OCI-LY1 (cell line): Measurements from ENCODE around the gene PSMD3.

Experiments
- H2AFZ ChIP-seq: fragments of 200-600 bp; sonication (generic), shearing (Covaris generic); 2 replicates; pipeline ENCODE4 v1.6.0; 2014; ENCODE audit warnings: antibody characterized with exemption, mild to moderate bottlenecking, low read length
- H3F3A ChIP-seq: fragments of 200-600 bp; sonication (generic), shearing (Covaris generic); 2 replicates; pipeline ENCODE4 v1.6.0; 2014; ENCODE audit warnings: mild to moderate bottlenecking, antibody characterized with exemption, low read length, moderate library complexity; ENCODE audit not compliant: insufficient read depth
- H3K27ac ChIP-seq: fragments of 200-600 bp; sonication (generic); 2 replicates; pipeline ENCODE4 v1.5.1; 2014; ENCODE audit warnings: low read length, mixed run types, mild to moderate bottlenecking, low read depth; ENCODE audit not compliant: poor library complexity, severe bottlenecking
- H3K27me3 ChIP-seq: fragments of 200-600 bp; sonication (generic); 2 replicates; pipeline ENCODE4 v1.6.0; 2014; ENCODE audit warnings: antibody characterized with exemption, mild to moderate bottlenecking, low read length, moderate library complexity; ENCODE audit not compliant: insufficient read depth
- H3K36me3 ChIP-seq: fragments of 200-600 bp; sonication (generic); 2 replicates; pipeline ENCODE4 v1.6.1; 2014; ENCODE audit warnings: mild to moderate bottlenecking, antibody characterized with exemption, low read length, moderate library complexity, mixed read lengths; ENCODE audit not compliant: insufficient read depth
- H3K4me1 ChIP-seq: fragments of 200-600 bp; sonication (generic); 2 replicates; pipeline ENCODE4 v1.5.1; 2014; ENCODE audit warnings: mild to moderate bottlenecking, low read length, moderate library complexity; ENCODE audit not compliant: insufficient read depth, severe bottlenecking
- H3K4me2 ChIP-seq: fragments of 200-600 bp; sonication (generic), shearing (Covaris generic); 2 replicates; pipeline ENCODE4 v1.6.1; 2014; ENCODE audit warnings: low read length
- H3K4me3 ChIP-seq: fragments of 200-600 bp; sonication (generic); 2 replicates; pipeline ENCODE4 v1.5.1; 2014; ENCODE audit warnings: low read length, low read depth, mild to moderate bottlenecking, mixed read lengths; ENCODE audit not compliant: poor library complexity, severe bottlenecking
- H3K79me2 ChIP-seq: fragments of 200-600 bp; shearing (Covaris generic); 2 replicates; pipeline ENCODE4 v1.6.1; 2016; ENCODE audit warnings: mixed run types, low read length, mixed read lengths; ENCODE audit not compliant: insufficient read depth
- H3K9ac ChIP-seq: fragments of 200-600 bp; sonication (generic), shearing (Covaris generic); 2 replicates; pipeline ENCODE4 v1.6.1; 2014; ENCODE audit warnings: mild to moderate bottlenecking, low read length, mixed read lengths
- H3K9me2 ChIP-seq: fragments of 200-600 bp; sonication (generic), shearing (Covaris generic); 2 replicates; pipeline ENCODE4 v1.6.1; 2014; ENCODE audit warnings: low read depth, mild to moderate bottlenecking, low read length, mixed read lengths
- H3K9me3 ChIP-seq: fragments of 200-600 bp; shearing (Covaris generic); 2 replicates; pipeline ENCODE4 v1.6.1; 2014; ENCODE audit warnings: low read length, mixed read lengths
- H4K20me1 ChIP-seq: fragments of 200-600 bp; sonication (generic), shearing (Covaris generic); 2 replicates; pipeline ENCODE4 v1.6.0; 2016; ENCODE audit warnings: mild to moderate bottlenecking, low read length; ENCODE audit not compliant: insufficient read depth
- CTCF ChIP-seq: fragments of 200-600 bp; sonication (generic), shearing (Covaris generic); IDR thresholded peaks from 2 replicates; pipeline ENCODE4 v1.5.1; 2017; ENCODE audit warnings: mild to moderate bottlenecking, antibody characterized with exemption, low read length, moderate library complexity, mixed read lengths
- EZH2 ChIP-seq: fragments of 200-600 bp; sonication (generic), shearing (Covaris generic); IDR thresholded peaks from 2 replicates; pipeline ENCODE4 v1.8.0; 2017; ENCODE audit warnings: borderline replicate concordance, mixed run types, mild to moderate bottlenecking, antibody characterized with exemption, low read length, moderate library complexity, mixed read lengths

Gene PSMD3

DNA sequence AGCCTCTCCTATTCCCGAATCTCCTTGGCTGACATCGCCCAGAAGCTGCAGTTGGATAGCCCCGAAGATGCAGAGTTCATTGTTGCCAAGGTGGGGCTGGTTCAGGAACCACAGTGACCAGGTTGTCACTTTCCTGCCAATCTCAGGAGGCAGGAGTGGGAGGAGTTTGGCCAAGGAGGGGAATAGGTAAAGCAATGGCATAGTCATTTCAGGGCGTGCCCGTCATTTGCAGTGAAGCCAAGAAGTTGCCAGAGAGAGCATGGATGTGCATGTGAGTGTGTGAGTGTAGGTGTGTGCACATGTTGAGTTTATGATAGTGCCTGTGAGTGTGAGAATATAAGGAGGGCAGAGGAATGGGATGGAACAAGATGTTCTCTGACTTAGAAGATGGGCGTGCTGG is 14.8 kb downstream of the PSMD3 start:
- no peak overlapping the region for H3K4me2 ChIP-seq
- TF ChIP-seq EZH2 (no peak), CTCF (no peak)
- peaks cover 76% of the 10 kb centered on the region for H3K36me3 ChIP-seq
- no peak overlapping the region for H3K4me3 ChIP-seq
- H3K27me3 ChIP-seq, result no peaks in the 10 kb centered on the region
- H3K9me2 ChIP-seq, result no peaks in the 10 kb centered on the region
- no peak overlapping the region for H3K27ac ChIP-seq
- H3K79me2 ChIP-seq, result no peaks in the 10 kb centered on the region
- H3K4me1 ChIP-seq, result no peaks in the 10 kb centered on the region
- no peaks in the 10 kb centered on the region for H4K20me1 ChIP-seq
- no peak overlapping the region for H3K9ac ChIP-seq
- 0 out of 2 replicates have a peak, but pooled peaks cover 3% of the 10 kb centered on the region for H3F3A ChIP-seq
- H3K9me3 ChIP-seq, result no peaks in the 10 kb centered on the region
- no peak overlapping the region for H2AFZ ChIP-seq

DNA sequence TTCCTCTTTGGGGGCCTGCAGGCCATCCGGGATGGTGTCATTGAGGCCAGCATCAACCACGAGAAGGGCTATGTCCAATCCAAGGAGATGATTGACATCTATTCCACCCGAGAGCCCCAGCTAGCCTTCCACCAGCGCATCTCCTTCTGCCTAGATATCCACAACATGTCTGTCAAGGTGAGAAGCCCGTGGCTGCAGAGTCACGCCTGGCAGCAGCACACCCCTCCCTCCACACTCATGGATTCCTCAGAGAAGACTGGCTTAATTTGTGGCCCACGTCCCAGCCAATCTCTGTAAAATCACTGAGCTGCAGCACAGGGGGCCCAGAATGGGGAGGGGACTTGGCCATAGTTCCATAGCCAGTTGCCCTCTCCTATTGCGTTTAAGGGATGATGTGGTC is 15.6 kb downstream of the PSMD3 start:
- Histone ChIP-seq H3K4me2 (no peak overlapping the region), H3K27me3 (no peaks in the 10 kb centered on the region), H3K36me3 (peaks cover 69% of the 10 kb centered on the region), H4K20me1 (no peaks in the 10 kb centered on the region), H3F3A (0 out of 2 replicates have a peak, but pooled peaks cover 3% of the 10 kb centered on the region), H3K4me1 (no peaks in the 10 kb centered on the region), H2AFZ (no peak overlapping the region), H3K9ac (no peak overlapping the region), H3K4me3 (no peak overlapping the region), H3K79me2 (no peaks in the 10 kb centered on the region), H3K9me3 (no peaks in the 10 kb centered on the region), H3K27ac (no peak overlapping the region), H3K9me2 (no peaks in the 10 kb centered on the region)
- no peak for TF ChIP-seq EZH2
- no peak for TF ChIP-seq CTCF

- Histone ChIP-seq H3F3A (0 out of 2 replicates have a peak, but pooled peaks cover 3% of the 10 kb centered on the region), H3K9me2 (no peaks in the 10 kb centered on the region), H3K4me3 (no peak overlapping the region), H3K79me2 (no peaks in the 10 kb centered on the region), H3K27ac (no peak overlapping the region), H3K4me1 (no peaks in the 10 kb centered on the region), H2AFZ (no peak overlapping the region), H3K36me3 (peaks cover 63% of the 10 kb centered on the region), H3K9ac (no peak overlapping the region), H3K4me2 (no peak overlapping the region), H4K20me1 (no peaks in the 10 kb centered on the region), H3K27me3 (no peaks in the 10 kb centered on the region), H3K9me3 (no peaks in the 10 kb centered on the region)
- TF ChIP-seq CTCF, result no peak
- no peak for TF ChIP-seq EZH2
Observed at GRCh38 chr17:39996800-39997199, 16.2 kb downstream of the PSMD3 start.
